K562 (cell line): ENCODE measurements around the gene PDHB. TPM values are rescaled to one million over a fixed set of nuclear protein-coding genes. Genes with fewer than 3 reads are reported as not detected.

ENCODE experiments used
- ATAC-seq: fragments of 200-7000 bp; cut with Tn5 transposase; 3 replicates; pipeline ENCODE4 v1.9.1; 2020; ENCODE audit warnings: moderate library complexity
- BruUV-seq: library from RNA; stranded (reverse); fragments of 400-500 nt; replicated peaks from 2 replicates; lab custom pipeline; 2021; lab: Mats Ljungman, UMichigan
- CTCF ChIA-PET: fragments of 300-600 bp; formaldehyde crosslinking; extraction: SDS; loops from one replicate; lab custom pipeline; 2021; ENCODE audit warnings: low intra/inter-chr PET ratio; lab: Yijun Ruan, JAX
- POLR2A ChIA-PET: fragments of 300-600, 350-650 bp; sonication (Branson Sonifier 250); formaldehyde crosslinking; extraction: SDS; loops from one replicate; lab custom pipeline; 2021; ENCODE audit warnings: antibody characterized with exemption, inconsistent platforms; lab: Yijun Ruan, JAX
- DNase-seq, 4 experiments: peaks; one replicate each; pipeline versions ENCODE4 v3.0.0 to v3.0.0-alpha.2; 2011 to 2018; ENCODE audit warnings: low spot score in 3 of 4, mixed read lengths in 3 of 4; ENCODE audit errors: extremely low read depth in 1 of 4
- FAIRE-seq: peaks from 2 replicates; lab custom pipeline; 2011; peaks lifted over from hg19 to GRCh38; lab: Jason Lieb, UNC
- H2AFZ ChIP-seq: 2 replicates; pipeline ENCODE4 v1.6.0; 2011; ENCODE audit warnings: low read depth, low read length, control low read depth, inconsistent platforms
- H3K27ac ChIP-seq: fragments of 200-600 bp; 3 replicates; pipeline ENCODE4 v1.8.0; 2011; ENCODE audit warnings: low read depth, mild to moderate bottlenecking, control low read depth, inconsistent platforms, low read length, moderate library complexity, mixed read lengths; ENCODE audit errors: extremely low read depth
- H3K27me3 ChIP-seq, 2 experiments: fragments of 300-600 bp in 1 of 2; 2 replicates in 1 of 2; 3 replicates in 1 of 2; pipeline versions ENCODE4 v1.6.0 to v1.8.0; 2011; ENCODE audit warnings: inconsistent platforms in 2 of 2, low read length in 2 of 2, mild to moderate bottlenecking in 1 of 2, mixed read lengths in 1 of 2, moderate library complexity in 1 of 2; ENCODE audit not compliant: control insufficient read depth in 2 of 2, insufficient read depth in 2 of 2
- H3K36me3 ChIP-seq: fragments of 300-600 bp; 3 replicates; pipeline ENCODE4 v1.8.0; 2011; ENCODE audit warnings: mild to moderate bottlenecking, low read length, inconsistent platforms; ENCODE audit not compliant: control insufficient read depth, insufficient read depth
- H3K4me1 ChIP-seq, 2 experiments: fragments of 200-600 bp in 1 of 2; replicated peaks in 1 of 2; 2 replicates in 1 of 2; 3 replicates in 1 of 2; pipeline versions ENCODE4 v1.5.1 to v1.8.0; 2011; ENCODE audit warnings: inconsistent platforms in 2 of 2, low read length in 2 of 2, mild to moderate bottlenecking in 1 of 2, mixed read lengths in 1 of 2, moderate library complexity in 1 of 2; ENCODE audit not compliant: control insufficient read depth in 2 of 2, insufficient read depth in 2 of 2
- H3K4me2 ChIP-seq: 2 replicates; pipeline ENCODE4 v1.6.1; 2011; ENCODE audit warnings: low read length, control low read depth, inconsistent platforms, mixed read lengths; ENCODE audit not compliant: insufficient read depth
- H3K4me3 ChIP-seq: fragments of 200-600 bp; sonication (generic), shearing (Covaris generic); 2 replicates; pipeline ENCODE4 v1.5.1; 2016; ENCODE audit warnings: control low read depth, inconsistent platforms
- H3K79me2 ChIP-seq: fragments of 200-600 bp; 3 replicates; pipeline ENCODE4 v1.8.0; 2011; ENCODE audit warnings: low read length, inconsistent platforms; ENCODE audit not compliant: control insufficient read depth, insufficient read depth
- H3K9ac ChIP-seq, 2 experiments: 2 replicates each; pipeline versions ENCODE4 v1.6.0 to v1.6.1; 2011; ENCODE audit warnings: low read depth in 2 of 2, low read length in 2 of 2, control low read depth in 1 of 2, inconsistent platforms in 1 of 2, mild to moderate bottlenecking in 1 of 2, mixed read lengths in 1 of 2; ENCODE audit not compliant: insufficient read depth in 1 of 2
- H3K9me1 ChIP-seq: one replicate; pipeline ENCODE4 v1.6.0; 2011; ENCODE audit warnings: inconsistent platforms, mild to moderate bottlenecking, low read length, moderate library complexity; ENCODE audit not compliant: control insufficient read depth, insufficient read depth
- H3K9me3 ChIP-seq: replicated peaks from 2 replicates; pipeline ENCODE4 v1.5.1; 2011; ENCODE audit warnings: low read depth, low read length, inconsistent platforms; ENCODE audit not compliant: control insufficient read depth, insufficient read depth
- H4K20me1 ChIP-seq: replicated peaks from 2 replicates; pipeline ENCODE4 v1.6.1; 2011; ENCODE audit warnings: low read length, inconsistent platforms, mixed read lengths; ENCODE audit not compliant: control insufficient read depth, insufficient read depth
- BCL6 ChIP-seq: fragments of 250-450 bp; sonication (Bioruptor Pico); IDR thresholded peaks from 2 replicates; pipeline ENCODE4 v1.4.0; 2020
- CBX5 ChIP-seq: IDR thresholded peaks from 2 replicates; pipeline ENCODE4 v1.6.1; 2014; ENCODE audit warnings: low read depth, borderline replicate concordance
- CREB1 ChIP-seq, 2 experiments: sonication (generic) in 1 of 2; formaldehyde crosslinking in 1 of 2; IDR thresholded peaks; 2 replicates each; pipeline versions ENCODE4 v1.6.1 to v1.8.0; 2012 to 2022; ENCODE audit warnings: inconsistent platforms in 1 of 2, mild to moderate bottlenecking in 1 of 2, missing genetic modification reagents in 1 of 2, moderate library complexity in 1 of 2
- HIVEP1 ChIP-seq: fragments of 250-450 bp; sonication (Bioruptor Pico); IDR thresholded peaks from 2 replicates; pipeline ENCODE4 v1.4.0; 2020; ENCODE audit warnings: mild to moderate bottlenecking
- KLF1 ChIP-seq: fragments of 450-650 bp; IDR thresholded peaks from 2 replicates; pipeline ENCODE4 v1.6.1; 2016; ENCODE audit warnings: missing genetic modification characterization, missing compliant biosample characterization
- LEF1 ChIP-seq: fragments of 450-650 bp; IDR thresholded peaks from 2 replicates; pipeline ENCODE4 v1.6.1; 2016; ENCODE audit warnings: mild to moderate bottlenecking
- MEIS2 ChIP-seq: fragments of 450-650 bp; IDR thresholded peaks from 2 replicates; pipeline ENCODE4 v1.6.1; 2014; ENCODE audit warnings: mild to moderate bottlenecking; ENCODE audit not compliant: partially characterized antibody
- RCOR1 ChIP-seq, 2 experiments: IDR thresholded peaks; 2 replicates each; pipeline ENCODE4 v1.6.1; 2012; ENCODE audit warnings: low read depth in 2 of 2, low read length in 2 of 2, borderline replicate concordance in 1 of 2, improper control_type of control experiment in 1 of 2
- SRSF9 ChIP-seq: fragments of 200-400 bp; formaldehyde crosslinking; IDR thresholded peaks from 2 replicates; pipeline ENCODE4 v1.6.1; 2017; ENCODE audit warnings: low read depth, low read length, borderline replicate concordance
- ZNF232 ChIP-seq: sonication (generic); formaldehyde crosslinking; IDR thresholded peaks from 2 replicates; pipeline ENCODE4 v1.8.0; 2022; ENCODE audit warnings: mild to moderate bottlenecking, missing genetic modification reagents
- ZNF436 ChIP-seq: fragments of 250-450, 450-650 bp; sonication (Bioruptor Pico); formaldehyde crosslinking; IDR thresholded peaks from 2 replicates; pipeline ENCODE4 v1.7.0; 2020; ENCODE audit warnings: mild to moderate bottlenecking
- WGBS: fragments of 100-300 bp; shearing (Covaris generic); methylation state at CpG from one replicate; pipeline ENCODE4 v1.1.6; 2016; ENCODE audit warnings: low coverage, mixed read lengths; ENCODE audit not compliant: insufficient coverage; ENCODE audit errors: missing lambda C conversion rate; 5-methylcytosine and 5-hydroxymethylcytosine counted together
- in situ Hi-C: fragments of 300-500 bp; cut with MboI; formaldehyde crosslinking; loops from 4 replicates; pipeline ENCODE4 v1.15.0; 2018; ENCODE audit warnings: inconsistent platforms, mixed read lengths
- intact Hi-C: fragments of 100-400 bp; cut with micrococcal nuclease; formaldehyde crosslinking; loops from 2 replicates; pipeline ENCODE4 v1.14.2; 2022
- polyA plus RNA-seq, 8 experiments: library from polyadenylated mRNA; depleted of rRNA in 4 of 8; stranded (reverse) in 5 of 8; unstranded in 3 of 8; fragments of >200 nt; fragmentation: Nextera tagmentation in 2 of 8; fragmentation: Illumina TruSeq in 1 of 8; extraction: Ambion mirVana in 2 of 8; extraction: Trizol in 1 of 8; gene quantifications; 2 replicates each; pipeline versions ENCODE4 v1.2.1 to v1.2.3, GENCODE V29; 2011 to 2014; ENCODE audit warnings: inconsistent platforms in 1 of 8, missing spikeins in 1 of 8
- total RNA-seq, 7 experiments: library from RNA; depleted of rRNA in 6 of 7; stranded (reverse); fragments of >200 nt in 6 of 7; fragmentation: Illumina TruSeq in 2 of 7; extraction: Trizol in 2 of 7; gene quantifications; 2 replicates each; pipeline versions ENCODE4 v1.2.1 to v1.2.3, GENCODE V29; 2011 to 2021; ENCODE audit warnings: low replicate concordance in 1 of 7
- TF ChIP-seq, protein P1 (sequence below): IDR thresholded peaks from 3 replicates; pipeline ENCODE4 v1.6.1; 2011; ENCODE audit warnings: borderline replicate concordance, mild to moderate bottlenecking, moderate library complexity; ENCODE audit not compliant: insufficient read length; ENCODE audit errors: extremely low read depth
- TF ChIP-seq, protein P2 (sequence below): fragments of 250-450 bp; sonication (Bioruptor Pico); IDR thresholded peaks from 2 replicates; pipeline ENCODE4 v1.4.0; 2020; ENCODE audit warnings: mild to moderate bottlenecking, moderate library complexity
- TF ChIP-seq, protein P3 (sequence below): sonication (generic); formaldehyde crosslinking; IDR thresholded peaks from 2 replicates; pipeline ENCODE4 v1.8.1; 2022; ENCODE audit warnings: missing genetic modification reagents
- TF ChIP-seq, protein P4 (sequence below): fragments of 250-450 bp; sonication (Bioruptor Pico); IDR thresholded peaks from 2 replicates; pipeline ENCODE4 v1.8.0; 2021; ENCODE audit warnings: mild to moderate bottlenecking, moderate library complexity

The PDHB gene
- total and polyA plus RNA-seq, 9 of the 15 experiments (the other 6 are each of a cell fraction or from before 2014, with no cell fraction given), result 51.2 to 178 (median 85.2) TPM

DNA sequence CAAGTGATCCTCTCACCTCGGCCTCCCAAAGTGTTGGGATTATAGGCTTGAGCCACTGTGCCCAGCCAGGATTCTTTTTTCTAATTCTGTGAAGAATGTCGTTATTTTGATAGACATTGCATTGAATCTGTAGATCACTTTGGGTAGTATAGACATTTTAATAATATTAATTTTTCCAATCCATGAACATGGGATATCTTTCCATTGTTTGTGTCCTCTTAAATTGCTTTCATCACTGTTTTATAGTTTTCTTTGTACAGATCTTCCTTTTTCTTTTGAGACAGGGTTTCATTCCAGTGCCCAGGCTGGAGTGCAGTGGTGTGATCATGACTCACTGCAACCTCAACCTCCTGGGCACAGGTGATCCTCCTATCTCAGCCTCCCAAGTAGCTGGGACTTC is 46.7 kb upstream of the PDHB start:
- POLR2A ChIA-PET, result no interaction called here
- FAIRE-seq, result no peak
- TF ChIP-seq MEIS2 (no peak), CREB1 (IDR thresholded peaks at IDR 0.05) (no peak), CREB1 (CRISPR knock-in tag; IDR thresholded peaks at IDR 0.05) (no peak), SRSF9 (no peak), HIVEP1 (CRISPR knock-in tag) (no peak), ZNF436 (no peak), RCOR1 (IDR thresholded peaks at IDR 0.05; ENCODE audit: borderline replicate concordance in 1 of 2, low read depth in 2 of 2, low read length in 2 of 2) (no peak), CBX5 (no peak), KLF1 (tag) (no peak), LEF1 (no peak), BCL6 (no peak), ZNF232 (CRISPR knock-in tag) (no peak)
- TF ChIP-seq, protein P1, sequence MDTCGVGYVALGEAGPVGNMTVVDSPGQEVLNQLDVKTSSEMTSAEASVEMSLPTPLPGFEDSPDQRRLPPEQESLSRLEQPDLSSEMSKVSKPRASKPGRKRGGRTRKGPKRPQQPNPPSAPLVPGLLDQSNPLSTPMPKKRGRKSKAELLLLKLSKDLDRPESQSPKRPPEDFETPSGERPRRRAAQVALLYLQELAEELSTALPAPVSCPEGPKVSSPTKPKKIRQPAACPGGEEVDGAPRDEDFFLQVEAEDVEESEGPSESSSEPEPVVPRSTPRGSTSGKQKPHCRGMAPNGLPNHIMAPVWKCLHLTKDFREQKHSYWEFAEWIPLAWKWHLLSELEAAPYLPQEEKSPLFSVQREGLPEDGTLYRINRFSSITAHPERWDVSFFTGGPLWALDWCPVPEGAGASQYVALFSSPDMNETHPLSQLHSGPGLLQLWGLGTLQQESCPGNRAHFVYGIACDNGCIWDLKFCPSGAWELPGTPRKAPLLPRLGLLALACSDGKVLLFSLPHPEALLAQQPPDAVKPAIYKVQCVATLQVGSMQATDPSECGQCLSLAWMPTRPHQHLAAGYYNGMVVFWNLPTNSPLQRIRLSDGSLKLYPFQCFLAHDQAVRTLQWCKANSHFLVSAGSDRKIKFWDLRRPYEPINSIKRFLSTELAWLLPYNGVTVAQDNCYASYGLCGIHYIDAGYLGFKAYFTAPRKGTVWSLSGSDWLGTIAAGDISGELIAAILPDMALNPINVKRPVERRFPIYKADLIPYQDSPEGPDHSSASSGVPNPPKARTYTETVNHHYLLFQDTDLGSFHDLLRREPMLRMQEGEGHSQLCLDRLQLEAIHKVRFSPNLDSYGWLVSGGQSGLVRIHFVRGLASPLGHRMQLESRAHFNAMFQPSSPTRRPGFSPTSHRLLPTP, result no peak
- TF ChIP-seq, protein P2, sequence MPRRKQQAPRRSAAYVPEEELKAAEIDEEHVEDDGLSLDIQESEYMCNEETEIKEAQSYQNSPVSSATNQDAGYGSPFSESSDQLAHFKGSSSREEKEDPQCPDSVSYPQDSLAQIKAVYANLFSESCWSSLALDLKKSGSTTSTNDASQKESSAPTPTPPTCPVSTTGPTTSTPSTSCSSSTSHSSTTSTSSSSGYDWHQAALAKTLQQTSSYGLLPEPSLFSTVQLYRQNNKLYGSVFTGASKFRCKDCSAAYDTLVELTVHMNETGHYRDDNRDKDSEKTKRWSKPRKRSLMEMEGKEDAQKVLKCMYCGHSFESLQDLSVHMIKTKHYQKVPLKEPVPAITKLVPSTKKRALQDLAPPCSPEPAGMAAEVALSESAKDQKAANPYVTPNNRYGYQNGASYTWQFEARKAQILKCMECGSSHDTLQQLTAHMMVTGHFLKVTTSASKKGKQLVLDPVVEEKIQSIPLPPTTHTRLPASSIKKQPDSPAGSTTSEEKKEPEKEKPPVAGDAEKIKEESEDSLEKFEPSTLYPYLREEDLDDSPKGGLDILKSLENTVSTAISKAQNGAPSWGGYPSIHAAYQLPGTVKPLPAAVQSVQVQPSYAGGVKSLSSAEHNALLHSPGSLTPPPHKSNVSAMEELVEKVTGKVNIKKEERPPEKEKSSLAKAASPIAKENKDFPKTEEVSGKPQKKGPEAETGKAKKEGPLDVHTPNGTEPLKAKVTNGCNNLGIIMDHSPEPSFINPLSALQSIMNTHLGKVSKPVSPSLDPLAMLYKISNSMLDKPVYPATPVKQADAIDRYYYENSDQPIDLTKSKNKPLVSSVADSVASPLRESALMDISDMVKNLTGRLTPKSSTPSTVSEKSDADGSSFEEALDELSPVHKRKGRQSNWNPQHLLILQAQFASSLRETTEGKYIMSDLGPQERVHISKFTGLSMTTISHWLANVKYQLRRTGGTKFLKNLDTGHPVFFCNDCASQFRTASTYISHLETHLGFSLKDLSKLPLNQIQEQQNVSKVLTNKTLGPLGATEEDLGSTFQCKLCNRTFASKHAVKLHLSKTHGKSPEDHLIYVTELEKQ (CRISPR knock-in tag), result no peak
- TF ChIP-seq, protein P3, sequence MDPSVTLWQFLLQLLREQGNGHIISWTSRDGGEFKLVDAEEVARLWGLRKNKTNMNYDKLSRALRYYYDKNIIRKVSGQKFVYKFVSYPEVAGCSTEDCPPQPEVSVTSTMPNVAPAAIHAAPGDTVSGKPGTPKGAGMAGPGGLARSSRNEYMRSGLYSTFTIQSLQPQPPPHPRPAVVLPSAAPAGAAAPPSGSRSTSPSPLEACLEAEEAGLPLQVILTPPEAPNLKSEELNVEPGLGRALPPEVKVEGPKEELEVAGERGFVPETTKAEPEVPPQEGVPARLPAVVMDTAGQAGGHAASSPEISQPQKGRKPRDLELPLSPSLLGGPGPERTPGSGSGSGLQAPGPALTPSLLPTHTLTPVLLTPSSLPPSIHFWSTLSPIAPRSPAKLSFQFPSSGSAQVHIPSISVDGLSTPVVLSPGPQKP, result no peak
- TF ChIP-seq, protein P4, sequence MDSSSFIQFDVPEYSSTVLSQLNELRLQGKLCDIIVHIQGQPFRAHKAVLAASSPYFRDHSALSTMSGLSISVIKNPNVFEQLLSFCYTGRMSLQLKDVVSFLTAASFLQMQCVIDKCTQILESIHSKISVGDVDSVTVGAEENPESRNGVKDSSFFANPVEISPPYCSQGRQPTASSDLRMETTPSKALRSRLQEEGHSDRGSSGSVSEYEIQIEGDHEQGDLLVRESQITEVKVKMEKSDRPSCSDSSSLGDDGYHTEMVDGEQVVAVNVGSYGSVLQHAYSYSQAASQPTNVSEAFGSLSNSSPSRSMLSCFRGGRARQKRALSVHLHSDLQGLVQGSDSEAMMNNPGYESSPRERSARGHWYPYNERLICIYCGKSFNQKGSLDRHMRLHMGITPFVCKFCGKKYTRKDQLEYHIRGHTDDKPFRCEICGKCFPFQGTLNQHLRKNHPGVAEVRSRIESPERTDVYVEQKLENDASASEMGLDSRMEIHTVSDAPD, result no peak

More for the DNA sequence above, 46.7 kb upstream of the PDHB start:
- Histone ChIP-seq H3K4me3 (no peak overlapping the region), H3K36me3 (no peaks in the 10 kb centered on the region), H2AFZ (no peak overlapping the region), H3K4me1 (no peaks in the 10 kb centered on the region), H3K27ac (no peak overlapping the region), H3K9me1 (no peaks in the 10 kb centered on the region), H3K4me2 (no peak overlapping the region), H3K27me3 (no peaks in the 10 kb centered on the region), H4K20me1 (no peaks in the 10 kb centered on the region), H3K9me3 (no peaks in the 10 kb centered on the region), H3K79me2 (no peaks in the 10 kb centered on the region), H3K9ac (no peak overlapping the region)
- no TSS peak for BruUV-seq
- ATAC-seq (no peak), DNase-seq (no peak)
- CTCF ChIA-PET, result no interaction called here
- 0% methylated on average over 2 of the region's 2 CpGs for WGBS
- in situ Hi-C loops (no loop called here), intact Hi-C loops (no loop called here)
